MM.1S (cell line): ENCODE measurements around the gene OR10A5.

Experiments used
- EZH2 ChIP-seq: fragments of 300-600 bp; sonication (generic); optimal IDR thresholded peaks from 2 replicates; pipeline ENCODE3; 2017; ENCODE audit warnings: low read depth, mild to moderate bottlenecking, antibody characterized with exemption, low read length, mixed read lengths
- EZH2phosphoT487 ChIP-seq: fragments of 300-600 bp; sonication (generic); IDR thresholded peaks from 2 replicates; pipeline ENCODE4 v1.6.1; 2018; ENCODE audit warnings: antibody characterized with exemption, low read length
- TF ChIP-seq, protein P1 (sequence below): fragments of 300-600 bp; sonication (generic); IDR thresholded peaks from 2 replicates; pipeline ENCODE4 v1.5.1; 2016; ENCODE audit warnings: antibody characterized with exemption, low read length, mixed read lengths

DNA sequence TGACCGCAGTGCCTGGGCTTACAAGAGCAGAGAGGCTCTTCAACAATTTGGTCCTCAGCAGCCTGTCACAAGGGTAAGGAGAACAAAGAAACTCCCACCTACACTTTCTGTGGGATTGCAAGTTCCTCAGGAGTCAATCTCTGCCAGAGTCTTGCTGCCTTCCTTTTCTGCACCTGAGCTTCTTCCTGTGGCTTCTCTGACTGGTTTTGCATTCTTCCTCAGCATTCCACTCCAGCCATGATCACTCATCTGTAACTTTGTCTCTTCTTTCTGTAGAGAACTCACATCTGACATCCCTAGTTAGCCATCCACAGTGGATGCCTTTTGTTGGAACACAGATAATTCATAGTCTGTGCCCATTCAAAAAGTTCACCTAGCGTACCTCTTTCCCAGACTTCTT, 31.8 kb upstream of the OR10A5 start:
- TF ChIP-seq, protein P1, sequence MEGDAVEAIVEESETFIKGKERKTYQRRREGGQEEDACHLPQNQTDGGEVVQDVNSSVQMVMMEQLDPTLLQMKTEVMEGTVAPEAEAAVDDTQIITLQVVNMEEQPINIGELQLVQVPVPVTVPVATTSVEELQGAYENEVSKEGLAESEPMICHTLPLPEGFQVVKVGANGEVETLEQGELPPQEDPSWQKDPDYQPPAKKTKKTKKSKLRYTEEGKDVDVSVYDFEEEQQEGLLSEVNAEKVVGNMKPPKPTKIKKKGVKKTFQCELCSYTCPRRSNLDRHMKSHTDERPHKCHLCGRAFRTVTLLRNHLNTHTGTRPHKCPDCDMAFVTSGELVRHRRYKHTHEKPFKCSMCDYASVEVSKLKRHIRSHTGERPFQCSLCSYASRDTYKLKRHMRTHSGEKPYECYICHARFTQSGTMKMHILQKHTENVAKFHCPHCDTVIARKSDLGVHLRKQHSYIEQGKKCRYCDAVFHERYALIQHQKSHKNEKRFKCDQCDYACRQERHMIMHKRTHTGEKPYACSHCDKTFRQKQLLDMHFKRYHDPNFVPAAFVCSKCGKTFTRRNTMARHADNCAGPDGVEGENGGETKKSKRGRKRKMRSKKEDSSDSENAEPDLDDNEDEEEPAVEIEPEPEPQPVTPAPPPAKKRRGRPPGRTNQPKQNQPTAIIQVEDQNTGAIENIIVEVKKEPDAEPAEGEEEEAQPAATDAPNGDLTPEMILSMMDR: no peak
- TF ChIP-seq EZH2: no peak
- no peak for TF ChIP-seq EZH2phosphoT487
